ENCODE measurements around the gene CPNE9. TPM values are rescaled to one million over a fixed set of nuclear protein-coding genes. Genes with fewer than 3 reads are reported as not detected.

CPNE9 gene
- total and polyA plus RNA-seq, 2 of the 13 experiments (the other 11 are each of a cell fraction or from before 2014, with no cell fraction given), result 0.20 TPM; not detected in 1

DNA sequence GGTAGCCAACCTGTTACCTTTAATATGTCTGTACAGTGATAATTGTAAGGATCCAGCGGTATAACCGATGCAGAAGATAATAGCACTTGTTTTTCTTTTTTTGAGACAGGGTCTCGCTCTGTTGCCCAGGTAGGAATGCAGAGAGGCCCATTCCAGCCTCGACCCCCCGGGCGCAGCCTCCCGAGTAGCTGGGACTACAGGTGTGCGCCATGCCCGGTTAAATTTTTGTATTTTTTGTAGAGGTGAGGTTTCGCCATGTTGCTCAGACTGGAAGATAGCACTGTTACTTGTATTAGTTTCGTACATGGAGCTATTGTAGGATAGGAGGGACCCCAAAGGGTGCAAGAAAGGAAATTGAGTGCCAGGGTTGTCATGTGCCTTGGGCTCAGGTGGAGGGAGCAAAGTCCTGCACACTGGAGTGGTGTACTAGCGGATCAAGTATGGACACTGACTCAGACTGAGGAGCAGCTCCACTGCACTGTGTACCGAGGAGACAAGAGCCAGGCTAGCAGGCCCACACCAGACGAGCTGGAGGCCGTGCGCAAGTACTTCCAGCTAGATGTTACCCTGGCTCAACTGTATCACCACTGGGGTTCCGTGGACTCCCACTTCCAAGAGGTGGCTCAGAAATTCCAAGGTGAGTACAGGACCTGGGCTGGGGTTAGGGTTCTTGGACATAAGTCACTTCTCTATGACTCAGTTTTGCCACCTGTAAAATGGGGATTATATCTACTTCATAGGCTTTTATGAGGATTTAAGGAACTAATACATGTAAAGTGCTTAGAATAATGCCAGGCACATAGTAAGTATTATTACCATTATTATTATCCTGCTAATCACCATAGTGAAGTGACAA, 47.2 kb downstream of the CPNE9 start (continued):
- TF ChIP-seq, protein P1, sequence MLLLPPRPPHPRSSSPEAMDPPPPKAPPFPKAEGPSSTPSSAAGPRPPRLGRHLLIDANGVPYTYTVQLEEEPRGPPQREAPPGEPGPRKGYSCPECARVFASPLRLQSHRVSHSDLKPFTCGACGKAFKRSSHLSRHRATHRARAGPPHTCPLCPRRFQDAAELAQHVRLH (CRISPR knock-in tag; IDR thresholded peaks at IDR 0.05; ENCODE audit: borderline replicate concordance, low read depth), result no peak
- TF ChIP-seq, protein P2, sequence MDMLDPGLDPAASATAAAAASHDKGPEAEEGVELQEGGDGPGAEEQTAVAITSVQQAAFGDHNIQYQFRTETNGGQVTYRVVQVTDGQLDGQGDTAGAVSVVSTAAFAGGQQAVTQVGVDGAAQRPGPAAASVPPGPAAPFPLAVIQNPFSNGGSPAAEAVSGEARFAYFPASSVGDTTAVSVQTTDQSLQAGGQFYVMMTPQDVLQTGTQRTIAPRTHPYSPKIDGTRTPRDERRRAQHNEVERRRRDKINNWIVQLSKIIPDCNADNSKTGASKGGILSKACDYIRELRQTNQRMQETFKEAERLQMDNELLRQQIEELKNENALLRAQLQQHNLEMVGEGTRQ (IDR thresholded peaks at IDR 0.05; ENCODE audit: low read depth, low read length), result no peak
- TF ChIP-seq, protein P2 (CRISPR knock-in tag; IDR thresholded peaks at IDR 0.05; ENCODE audit: borderline replicate concordance), result no peak
- TF ChIP-seq NCOA1 (CRISPR knock-in tag; IDR thresholded peaks at IDR 0.05), result 0 out of 2 replicates have a peak, but pooled peaks have one; percentile 58
- no peak for TF ChIP-seq EED (CRISPR knock-in tag; IDR thresholded peaks at IDR 0.05)
- TF ChIP-seq ZNF296 (CRISPR knock-in tag; conservative IDR thresholded peaks at IDR 0.05), result no peak
- TF ChIP-seq ZNF569 (CRISPR knock-in tag; IDR thresholded peaks at IDR 0.05; ENCODE audit: borderline replicate concordance), result no peak
- TF ChIP-seq ZNF761 (CRISPR knock-in tag; conservative IDR thresholded peaks at IDR 0.05), result no peak
- TF ChIP-seq, protein P3, sequence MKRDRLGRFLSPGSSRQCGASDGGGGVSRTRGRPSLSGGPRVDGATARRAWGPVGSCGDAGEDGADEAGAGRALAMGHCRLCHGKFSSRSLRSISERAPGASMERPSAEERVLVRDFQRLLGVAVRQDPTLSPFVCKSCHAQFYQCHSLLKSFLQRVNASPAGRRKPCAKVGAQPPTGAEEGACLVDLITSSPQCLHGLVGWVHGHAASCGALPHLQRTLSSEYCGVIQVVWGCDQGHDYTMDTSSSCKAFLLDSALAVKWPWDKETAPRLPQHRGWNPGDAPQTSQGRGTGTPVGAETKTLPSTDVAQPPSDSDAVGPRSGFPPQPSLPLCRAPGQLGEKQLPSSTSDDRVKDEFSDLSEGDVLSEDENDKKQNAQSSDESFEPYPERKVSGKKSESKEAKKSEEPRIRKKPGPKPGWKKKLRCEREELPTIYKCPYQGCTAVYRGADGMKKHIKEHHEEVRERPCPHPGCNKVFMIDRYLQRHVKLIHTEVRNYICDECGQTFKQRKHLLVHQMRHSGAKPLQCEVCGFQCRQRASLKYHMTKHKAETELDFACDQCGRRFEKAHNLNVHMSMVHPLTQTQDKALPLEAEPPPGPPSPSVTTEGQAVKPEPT (CRISPR knock-in tag; IDR thresholded peaks at IDR 0.05; ENCODE audit: low read depth), result no peak
- TF ChIP-seq, protein P4, sequence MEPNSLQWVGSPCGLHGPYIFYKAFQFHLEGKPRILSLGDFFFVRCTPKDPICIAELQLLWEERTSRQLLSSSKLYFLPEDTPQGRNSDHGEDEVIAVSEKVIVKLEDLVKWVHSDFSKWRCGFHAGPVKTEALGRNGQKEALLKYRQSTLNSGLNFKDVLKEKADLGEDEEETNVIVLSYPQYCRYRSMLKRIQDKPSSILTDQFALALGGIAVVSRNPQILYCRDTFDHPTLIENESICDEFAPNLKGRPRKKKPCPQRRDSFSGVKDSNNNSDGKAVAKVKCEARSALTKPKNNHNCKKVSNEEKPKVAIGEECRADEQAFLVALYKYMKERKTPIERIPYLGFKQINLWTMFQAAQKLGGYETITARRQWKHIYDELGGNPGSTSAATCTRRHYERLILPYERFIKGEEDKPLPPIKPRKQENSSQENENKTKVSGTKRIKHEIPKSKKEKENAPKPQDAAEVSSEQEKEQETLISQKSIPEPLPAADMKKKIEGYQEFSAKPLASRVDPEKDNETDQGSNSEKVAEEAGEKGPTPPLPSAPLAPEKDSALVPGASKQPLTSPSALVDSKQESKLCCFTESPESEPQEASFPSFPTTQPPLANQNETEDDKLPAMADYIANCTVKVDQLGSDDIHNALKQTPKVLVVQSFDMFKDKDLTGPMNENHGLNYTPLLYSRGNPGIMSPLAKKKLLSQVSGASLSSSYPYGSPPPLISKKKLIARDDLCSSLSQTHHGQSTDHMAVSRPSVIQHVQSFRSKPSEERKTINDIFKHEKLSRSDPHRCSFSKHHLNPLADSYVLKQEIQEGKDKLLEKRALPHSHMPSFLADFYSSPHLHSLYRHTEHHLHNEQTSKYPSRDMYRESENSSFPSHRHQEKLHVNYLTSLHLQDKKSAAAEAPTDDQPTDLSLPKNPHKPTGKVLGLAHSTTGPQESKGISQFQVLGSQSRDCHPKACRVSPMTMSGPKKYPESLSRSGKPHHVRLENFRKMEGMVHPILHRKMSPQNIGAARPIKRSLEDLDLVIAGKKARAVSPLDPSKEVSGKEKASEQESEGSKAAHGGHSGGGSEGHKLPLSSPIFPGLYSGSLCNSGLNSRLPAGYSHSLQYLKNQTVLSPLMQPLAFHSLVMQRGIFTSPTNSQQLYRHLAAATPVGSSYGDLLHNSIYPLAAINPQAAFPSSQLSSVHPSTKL (CRISPR knock-in tag; IDR thresholded peaks at IDR 0.05), result peak; percentile 18; the same call in 1 of the 2 replicates
- no peak for TF ChIP-seq ZSCAN20 (CRISPR knock-in tag; IDR thresholded peaks at IDR 0.05; ENCODE audit: borderline replicate concordance)
- no peak for TF ChIP-seq KLF12 (CRISPR knock-in tag; IDR thresholded peaks at IDR 0.05; ENCODE audit: borderline replicate concordance)
- TF ChIP-seq, protein P5, sequence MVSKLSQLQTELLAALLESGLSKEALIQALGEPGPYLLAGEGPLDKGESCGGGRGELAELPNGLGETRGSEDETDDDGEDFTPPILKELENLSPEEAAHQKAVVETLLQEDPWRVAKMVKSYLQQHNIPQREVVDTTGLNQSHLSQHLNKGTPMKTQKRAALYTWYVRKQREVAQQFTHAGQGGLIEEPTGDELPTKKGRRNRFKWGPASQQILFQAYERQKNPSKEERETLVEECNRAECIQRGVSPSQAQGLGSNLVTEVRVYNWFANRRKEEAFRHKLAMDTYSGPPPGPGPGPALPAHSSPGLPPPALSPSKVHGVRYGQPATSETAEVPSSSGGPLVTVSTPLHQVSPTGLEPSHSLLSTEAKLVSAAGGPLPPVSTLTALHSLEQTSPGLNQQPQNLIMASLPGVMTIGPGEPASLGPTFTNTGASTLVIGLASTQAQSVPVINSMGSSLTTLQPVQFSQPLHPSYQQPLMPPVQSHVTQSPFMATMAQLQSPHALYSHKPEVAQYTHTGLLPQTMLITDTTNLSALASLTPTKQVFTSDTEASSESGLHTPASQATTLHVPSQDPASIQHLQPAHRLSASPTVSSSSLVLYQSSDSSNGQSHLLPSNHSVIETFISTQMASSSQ (IDR thresholded peaks at IDR 0.05; ENCODE audit: low read depth), result no peak
- TF ChIP-seq, protein P5 (CRISPR knock-in tag; IDR thresholded peaks at IDR 0.05; ENCODE audit: borderline replicate concordance), result no peak
- no peak for TF ChIP-seq SIN3A (IDR thresholded peaks at IDR 0.05; ENCODE audit: borderline replicate concordance, low read depth, low read length)

All from HepG2 (cell line).